ENCODE data around the gene GPR156. TPM values are rescaled to one million over a fixed set of nuclear protein-coding genes. Genes with fewer than 3 reads are reported as not detected.

Gene GPR156
- total and polyA plus RNA-seq, 2 donors from 2014 or later, result 0.17 to 0.50 TPM

DNA sequence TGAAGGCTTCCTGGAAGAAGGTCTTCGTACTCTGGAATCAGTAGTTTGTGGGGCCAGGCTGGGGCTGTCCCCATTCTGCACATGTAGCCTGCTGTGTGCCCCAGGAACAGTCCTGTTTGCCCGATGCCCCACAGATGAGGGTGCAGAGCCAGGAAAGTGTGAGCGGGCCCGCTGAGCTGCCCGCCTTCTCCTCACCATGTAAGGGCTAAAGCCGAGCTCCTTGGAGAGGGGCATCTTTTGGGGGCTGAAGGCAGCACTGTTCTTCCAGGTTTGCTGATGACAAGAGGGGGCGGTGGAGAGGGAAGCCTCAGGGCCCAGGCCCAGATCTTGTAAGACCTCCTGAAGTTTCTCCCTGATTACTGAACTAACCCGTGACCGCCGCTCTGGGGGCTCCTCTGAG lies 117.5 kb downstream of the GPR156 start:
- DNase-seq (no peak), FAIRE-seq (no peak)
- H3K9me3 ChIP-seq (ENCODE audit: control insufficient read depth in 2 of 3, insufficient read depth in 1 of 3, low read length in 3 of 3), result no peaks in the 10 kb centered on the region
- TF ChIP-seq, protein P1, sequence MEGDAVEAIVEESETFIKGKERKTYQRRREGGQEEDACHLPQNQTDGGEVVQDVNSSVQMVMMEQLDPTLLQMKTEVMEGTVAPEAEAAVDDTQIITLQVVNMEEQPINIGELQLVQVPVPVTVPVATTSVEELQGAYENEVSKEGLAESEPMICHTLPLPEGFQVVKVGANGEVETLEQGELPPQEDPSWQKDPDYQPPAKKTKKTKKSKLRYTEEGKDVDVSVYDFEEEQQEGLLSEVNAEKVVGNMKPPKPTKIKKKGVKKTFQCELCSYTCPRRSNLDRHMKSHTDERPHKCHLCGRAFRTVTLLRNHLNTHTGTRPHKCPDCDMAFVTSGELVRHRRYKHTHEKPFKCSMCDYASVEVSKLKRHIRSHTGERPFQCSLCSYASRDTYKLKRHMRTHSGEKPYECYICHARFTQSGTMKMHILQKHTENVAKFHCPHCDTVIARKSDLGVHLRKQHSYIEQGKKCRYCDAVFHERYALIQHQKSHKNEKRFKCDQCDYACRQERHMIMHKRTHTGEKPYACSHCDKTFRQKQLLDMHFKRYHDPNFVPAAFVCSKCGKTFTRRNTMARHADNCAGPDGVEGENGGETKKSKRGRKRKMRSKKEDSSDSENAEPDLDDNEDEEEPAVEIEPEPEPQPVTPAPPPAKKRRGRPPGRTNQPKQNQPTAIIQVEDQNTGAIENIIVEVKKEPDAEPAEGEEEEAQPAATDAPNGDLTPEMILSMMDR (IDR thresholded peaks at IDR 0.05; ENCODE audit: borderline replicate concordance, extremely low read depth, insufficient read depth), result no peak
- H3K27ac ChIP-seq (ENCODE audit: low read depth in 2 of 2, low read length in 2 of 2), result no peak overlapping the region
- intact Hi-C loops (cut with DNase I), result no loop called here
- H3K4me1 ChIP-seq (ENCODE audit: control insufficient read depth in 2 of 3, insufficient read depth in 2 of 3, low read depth in 1 of 3, low read length in 3 of 3), result no peaks in the 10 kb centered on the region
- H3K9ac ChIP-seq (ENCODE audit: low read length in 3 of 3), result no peak overlapping the region
- H3K27me3 ChIP-seq (ENCODE audit: control insufficient read depth, insufficient read depth, low read length), result no peaks in the 10 kb centered on the region
- H3K36me3 ChIP-seq (ENCODE audit: control insufficient read depth in 2 of 3, insufficient read depth in 3 of 3, low read length in 3 of 3), result no peaks in the 10 kb centered on the region
- H3K4me3 ChIP-seq (ENCODE audit: low read length in 3 of 3), result no peak overlapping the region

DNA sequence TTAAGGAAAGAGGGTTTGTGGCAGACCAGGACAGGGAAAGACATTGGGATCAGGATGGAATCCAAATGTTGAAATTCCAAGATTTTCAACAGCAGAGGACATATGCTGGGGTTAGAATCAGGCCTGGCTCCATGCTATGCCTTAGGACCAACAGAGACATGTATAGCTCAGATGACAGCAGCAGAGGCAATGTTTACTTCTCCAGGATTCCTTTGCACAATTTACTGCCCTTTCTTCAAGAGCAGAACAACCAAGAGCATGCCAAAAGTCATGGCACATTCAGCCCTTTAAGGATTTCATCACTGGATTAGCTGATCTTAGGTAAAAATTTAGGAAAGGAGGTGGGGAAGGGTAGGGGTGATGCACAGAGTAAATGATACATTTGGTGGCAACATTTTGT lies 121.2 kb downstream of the GPR156 start:
- no peak overlapping the region for H3K9ac ChIP-seq (ENCODE audit: low read length in 3 of 3)
- TF ChIP-seq, protein P1 (IDR thresholded peaks at IDR 0.05; ENCODE audit: borderline replicate concordance, extremely low read depth, insufficient read depth), result no peak
- FAIRE-seq, result no peak
- H3K36me3 ChIP-seq (ENCODE audit: control insufficient read depth in 2 of 3, insufficient read depth in 3 of 3, low read length in 3 of 3), result no peaks in the 10 kb centered on the region
- H3K27me3 ChIP-seq (ENCODE audit: control insufficient read depth, insufficient read depth, low read length), result no peaks in the 10 kb centered on the region
- no peak overlapping the region for H3K27ac ChIP-seq (ENCODE audit: low read depth in 2 of 2, low read length in 2 of 2)
- no peak overlapping the region for H3K4me3 ChIP-seq (ENCODE audit: low read length in 3 of 3)
- intact Hi-C loops (cut with DNase I), result no loop called here
- no peak for DNase-seq
- no peaks in the 10 kb centered on the region for H3K4me1 ChIP-seq (ENCODE audit: control insufficient read depth in 2 of 3, insufficient read depth in 2 of 3, low read depth in 1 of 3, low read length in 3 of 3)
- no peaks in the 10 kb centered on the region for H3K9me3 ChIP-seq (ENCODE audit: control insufficient read depth in 2 of 3, insufficient read depth in 1 of 3, low read length in 3 of 3)

- FAIRE-seq (no peak), DNase-seq (peak in 1 of 5 donors; percentile 11)
- intact Hi-C loops (cut with DNase I), result no loop called here
- Histone ChIP-seq H3K4me3 (ENCODE audit: low read length in 3 of 3) (no peak overlapping the region), H3K9me3 (ENCODE audit: control insufficient read depth in 2 of 3, insufficient read depth in 1 of 3, low read length in 3 of 3) (no peaks in the 10 kb centered on the region), H3K9ac (ENCODE audit: low read length in 3 of 3) (no peak overlapping the region), H3K27me3 (ENCODE audit: control insufficient read depth, insufficient read depth, low read length) (no peaks in the 10 kb centered on the region), H3K4me1 (ENCODE audit: control insufficient read depth in 2 of 3, insufficient read depth in 2 of 3, low read depth in 1 of 3, low read length in 3 of 3) (no peaks in the 10 kb centered on the region), H3K27ac (ENCODE audit: low read depth in 2 of 2, low read length in 2 of 2) (no peak overlapping the region), H3K36me3 (ENCODE audit: control insufficient read depth in 2 of 3, insufficient read depth in 3 of 3, low read length in 3 of 3) (no peaks in the 10 kb centered on the region)
- TF ChIP-seq, protein P1 (IDR thresholded peaks at IDR 0.05; ENCODE audit: borderline replicate concordance, extremely low read depth, insufficient read depth), result no peak
Measured at GRCh38 chr3:120163026-120163425, 122.0 kb downstream of the GPR156 start.

- DNase-seq, result no peak
- H3K9me3 ChIP-seq (ENCODE audit: control insufficient read depth in 2 of 3, insufficient read depth in 1 of 3, low read length in 3 of 3), result no peaks in the 10 kb centered on the region
- intact Hi-C loops (cut with DNase I), result no loop called here
- no peak overlapping the region for H3K4me3 ChIP-seq (ENCODE audit: low read length in 3 of 3)
- no peak for FAIRE-seq
- TF ChIP-seq, protein P1 (IDR thresholded peaks at IDR 0.05; ENCODE audit: borderline replicate concordance, extremely low read depth, insufficient read depth), result no peak
- H3K36me3 ChIP-seq (ENCODE audit: control insufficient read depth in 2 of 3, insufficient read depth in 3 of 3, low read length in 3 of 3), result no peaks in the 10 kb centered on the region
- H3K27ac ChIP-seq (ENCODE audit: low read depth in 2 of 2, low read length in 2 of 2), result no peak overlapping the region
- H3K9ac ChIP-seq (ENCODE audit: low read length in 3 of 3), result no peak overlapping the region
- H3K4me1 ChIP-seq (ENCODE audit: control insufficient read depth in 2 of 3, insufficient read depth in 2 of 3, low read depth in 1 of 3, low read length in 3 of 3), result no peaks in the 10 kb centered on the region
- H3K27me3 ChIP-seq (ENCODE audit: control insufficient read depth, insufficient read depth, low read length), result no peaks in the 10 kb centered on the region
Measured at GRCh38 chr3:120162400-120162799, 122.6 kb downstream of the GPR156 start.

All from kidney (tissue), 14 donors.